GM12878 (cell line): Measurements from ENCODE around the gene CDHR5. TPM values are rescaled to one million over a fixed set of nuclear protein-coding genes. Genes with fewer than 3 reads are reported as not detected.

Experiments used
- ATAC-seq: fragments of 200-7000 bp; cut with Tn5 transposase; 3 replicates; pipeline ENCODE4 v1.9.1; 2020; ENCODE audit warnings: mild to moderate bottlenecking, moderate library complexity
- BruUV-seq: library from RNA; stranded (reverse); fragments of 400-500 nt; replicated peaks from 2 replicates; lab custom pipeline; 2021; lab: Mats Ljungman, UMichigan
- CTCF ChIA-PET: fragments of 300-600 bp; sonication (Branson Sonifier 250); formaldehyde crosslinking; extraction: SDS; loops from one replicate; lab custom pipeline; 2021; ENCODE audit warnings: inconsistent platforms; lab: Yijun Ruan, JAX
- POLR2A ChIA-PET: fragments of 350-600 bp; formaldehyde crosslinking; extraction: SDS; loops from one replicate; lab custom pipeline; 2021; ENCODE audit warnings: inconsistent platforms; lab: Charles Lee
- RAD21 ChIA-PET: fragments of 300-600 bp; sonication (Branson Sonifier 250); formaldehyde crosslinking; loops from one replicate; lab custom pipeline; 2023; ENCODE audit warnings: antibody characterized with exemption; ENCODE audit not compliant: unreplicated experiment; lab: Charles Lee
- SMC1A ChIA-PET: fragments of 300-600 bp; sonication (Branson Sonifier 250); formaldehyde crosslinking; loops from one replicate; lab custom pipeline; 2023; ENCODE audit not compliant: unreplicated experiment, uncharacterized antibody; lab: Charles Lee
- DNase-seq: peaks from one replicate; pipeline ENCODE4 v3.0.0-alpha.2; 2011; ENCODE audit warnings: low read depth, low spot score
- FAIRE-seq: peaks from 3 replicates; lab custom pipeline; 2011; peaks lifted over from hg19 to GRCh38; lab: Jason Lieb, UNC
- H2AFZ ChIP-seq: 2 replicates; pipeline ENCODE4 v1.6.0; 2011; ENCODE audit warnings: low read depth, low read length, control low read depth; ENCODE audit not compliant: control insufficient read depth
- H3K27ac ChIP-seq: 2 replicates; pipeline ENCODE4 v1.5.1; 2011; ENCODE audit warnings: control low read depth; ENCODE audit not compliant: control insufficient read depth, insufficient read depth
- H3K27me3 ChIP-seq, 2 experiments: replicated peaks in 1 of 2; 2 replicates each; pipeline versions ENCODE4 v1.6.0 to v1.6.1; 2011; ENCODE audit warnings: low read length in 1 of 2; ENCODE audit not compliant: control insufficient read depth in 2 of 2, insufficient read depth in 2 of 2
- H3K36me3 ChIP-seq, 2 experiments: 2 replicates each; pipeline ENCODE4 v1.5.1; 2011; ENCODE audit warnings: low read length in 1 of 2; ENCODE audit not compliant: control insufficient read depth in 2 of 2, insufficient read depth in 2 of 2
- H3K4me1 ChIP-seq: 2 replicates; pipeline ENCODE4 v1.6.1; 2011; ENCODE audit warnings: mild to moderate bottlenecking, low read length, moderate library complexity, mixed read lengths; ENCODE audit not compliant: control insufficient read depth, insufficient read depth
- H3K4me2 ChIP-seq: 2 replicates; pipeline ENCODE4 v1.6.0; 2011; ENCODE audit warnings: control low read depth; ENCODE audit not compliant: control insufficient read depth, insufficient read depth
- H3K4me3 ChIP-seq: fragments of 200-600 bp; sonication (generic); 2 replicates; pipeline ENCODE4 v1.5.1; 2016
- H3K79me2 ChIP-seq: 2 replicates; pipeline ENCODE4 v1.6.0; 2011; ENCODE audit warnings: low read length; ENCODE audit not compliant: control insufficient read depth, insufficient read depth
- H3K9ac ChIP-seq: 2 replicates; pipeline ENCODE4 v1.8.0; 2011; ENCODE audit warnings: low read length, control low read depth, mixed read lengths; ENCODE audit not compliant: control insufficient read depth, insufficient read depth
- H3K9me3 ChIP-seq: replicated peaks from 3 replicates; pipeline ENCODE4 v1.5.1; 2011; ENCODE audit warnings: mild to moderate bottlenecking, low read length; ENCODE audit not compliant: control insufficient read depth, insufficient read depth
- H4K20me1 ChIP-seq: 2 replicates; pipeline ENCODE4 v1.6.0; 2011; ENCODE audit not compliant: control insufficient read depth, insufficient read depth
- CHD1 ChIP-seq: IDR thresholded peaks from 2 replicates; pipeline ENCODE4 v1.6.1; 2012; ENCODE audit warnings: low read depth, low read length, improper control_type of control experiment
- HCFC1 ChIP-seq: fragments of 150-350 bp; IDR thresholded peaks from 2 replicates; pipeline ENCODE4 v1.6.1; 2014; ENCODE audit warnings: low read length
- NFIC ChIP-seq: IDR thresholded peaks from 2 replicates; pipeline ENCODE4 v1.6.1; 2012; ENCODE audit warnings: low read depth, mild to moderate bottlenecking, inconsistent platforms, low read length, moderate library complexity
- REST ChIP-seq: IDR thresholded peaks from 2 replicates; pipeline ENCODE4 v1.6.1; 2012; ENCODE audit warnings: mild to moderate bottlenecking, low read depth, low read length
- ZNF622 ChIP-seq: fragments of 450-650 bp; IDR thresholded peaks from 2 replicates; pipeline ENCODE4 v1.6.1; 2017; ENCODE audit warnings: mild to moderate bottlenecking, inconsistent platforms
- WGBS: methylation state at CpG from one replicate; pipeline ENCODE4 v1.1.6; 2016; ENCODE audit warnings: low lambda C conversion rate; ENCODE audit not compliant: insufficient replicate concordance, insufficient coverage; ENCODE audit errors: missing lambda C conversion rate; 5-methylcytosine and 5-hydroxymethylcytosine counted together
- in situ Hi-C: fragments of 300-500 bp; cut with MboI; formaldehyde crosslinking; loops from 9 replicates; pipeline ENCODE4 v1.14.3; 2018; ENCODE audit warnings: mixed read lengths
- intact Hi-C: fragments of 100-400 bp; cut with micrococcal nuclease; formaldehyde crosslinking; loops from one replicate; pipeline ENCODE4 v1.14.2; 2022; ENCODE audit not compliant: unreplicated experiment
- polyA plus RNA-seq, 11 experiments: library from polyadenylated mRNA; depleted of rRNA in 4 of 11; unstranded in 6 of 11; stranded (reverse) in 5 of 11; fragments of >200 nt; fragmentation: Nextera tagmentation in 4 of 11; fragmentation: Illumina TruSeq in 1 of 11; extraction: Ambion mirVana in 4 of 11; extraction: Trizol in 1 of 11; gene quantifications; 1 replicate in 1 of 11; 2 replicates in 10 of 11; pipeline versions ENCODE4 v1.2.1 to v1.2.3, GENCODE V29; 2011 to 2016; ENCODE audit warnings: inconsistent platforms in 2 of 11, missing spikeins in 2 of 11, low read depth in 1 of 11
- total RNA-seq, 4 experiments: library from RNA; depleted of rRNA in 3 of 4; stranded (reverse); fragments of >200 nt in 3 of 4; fragmentation: Illumina TruSeq in 1 of 4; extraction: Trizol in 1 of 4; gene quantifications; 2 replicates each; pipeline versions ENCODE4 v1.2.1 to v1.2.3, GENCODE V29; 2013 to 2021
- TF ChIP-seq, protein P1 (sequence below): IDR thresholded peaks from 2 replicates; pipeline ENCODE4 v1.6.1; 2012; ENCODE audit warnings: low read depth, low read length, improper control_type of control experiment
- TF ChIP-seq, protein P2 (sequence below): IDR thresholded peaks from 2 replicates; pipeline ENCODE4 v1.6.1; 2011; ENCODE audit warnings: borderline replicate concordance, low read depth, mild to moderate bottlenecking, moderate library complexity, mixed read lengths, low read length; ENCODE audit not compliant: insufficient read depth; ENCODE audit errors: extremely low read length

CDHR5 gene
- total and polyA plus RNA-seq, 10 of the 15 experiments (the other 5 are each of a cell fraction or from before 2014, with no cell fraction given), result 0.06 TPM; not detected in 9

DNA sequence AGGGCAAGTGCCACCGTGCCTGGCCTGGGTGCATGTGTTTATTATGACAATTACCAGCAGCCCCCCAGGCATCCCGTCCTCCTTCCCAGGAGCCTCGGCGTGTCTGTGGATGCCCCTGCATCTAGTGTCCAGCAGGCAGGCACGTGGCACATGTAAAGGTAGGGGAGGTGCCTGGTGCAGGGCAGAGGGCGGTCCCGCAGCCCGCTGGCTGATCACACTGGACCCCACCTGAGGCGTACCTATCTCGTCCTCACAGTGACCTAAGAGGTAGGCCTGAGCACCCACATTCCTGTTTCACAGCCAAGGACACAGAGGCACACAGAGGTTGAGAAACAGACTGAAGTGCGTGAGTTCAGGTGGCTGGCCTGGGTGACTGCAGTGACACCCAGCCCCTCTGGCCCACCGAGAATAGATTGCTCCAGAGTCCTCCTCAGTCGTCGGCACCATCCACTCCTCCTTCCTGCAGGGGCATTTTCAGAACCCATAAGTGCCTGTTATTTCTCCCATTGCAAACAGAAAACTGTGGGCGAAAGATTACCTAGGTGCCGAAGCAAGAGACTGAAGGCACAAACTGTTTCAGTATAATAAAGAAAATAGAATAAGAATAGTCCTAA, 51.5 kb downstream of the CDHR5 start:
- FAIRE-seq, result no peak

DNA sequence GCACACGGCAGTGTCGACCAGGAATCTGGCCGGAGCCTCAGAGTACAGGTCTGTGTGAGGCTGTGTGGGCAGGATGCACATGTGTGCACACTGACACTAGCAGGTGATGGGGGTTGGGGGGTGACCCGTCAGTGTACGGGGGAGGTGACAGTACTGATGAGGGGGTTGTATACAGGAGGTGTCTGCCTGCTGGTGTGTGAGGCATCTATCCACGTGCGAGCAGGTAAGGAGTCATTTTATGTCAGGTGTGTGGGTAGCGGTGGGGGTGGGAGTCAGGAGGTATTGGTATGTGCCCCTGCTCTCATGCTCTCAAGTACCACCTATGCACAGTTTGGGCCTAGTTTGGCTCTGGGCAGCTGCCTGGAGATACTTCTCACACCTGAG, 53.0 kb downstream of the CDHR5 start:
- FAIRE-seq, result no peak
- POLR2A ChIA-PET, result no interaction called here

More for the DNA sequence above, 51.5 kb downstream of the CDHR5 start:
- Histone ChIP-seq H3K9me3 (no peaks in the 10 kb centered on the region), H3K27ac (no peak overlapping the region), H3K4me1 (peaks cover 21% of the 10 kb centered on the region), H3K4me2 (no peak overlapping the region), H3K79me2 (peaks cover 23% of the 10 kb centered on the region), H3K27me3 (peaks cover 0 to 3% of the 10 kb centered on the region in 2 experiments; a peak in 2 of 4 replicates), H3K36me3 (no peaks in the 10 kb centered on the region; a peak in 2 of 4 replicates), H3K4me3 (no peak overlapping the region), H2AFZ (no peak overlapping the region), H3K9ac (no peak overlapping the region), H4K20me1 (peaks cover 12% of the 10 kb centered on the region)
- intact Hi-C loops, result no loop called here
- 47% methylated on average over 16 of the region's 16 CpGs for WGBS
- DNase-seq (no peak), ATAC-seq (no peak)
- ChIA-PET RAD21 (no interaction called here), POLR2A (no interaction called here), CTCF (no interaction called here), SMC1A (no interaction called here)
- TF ChIP-seq CHD1, result no peak
- TF ChIP-seq, protein P1, sequence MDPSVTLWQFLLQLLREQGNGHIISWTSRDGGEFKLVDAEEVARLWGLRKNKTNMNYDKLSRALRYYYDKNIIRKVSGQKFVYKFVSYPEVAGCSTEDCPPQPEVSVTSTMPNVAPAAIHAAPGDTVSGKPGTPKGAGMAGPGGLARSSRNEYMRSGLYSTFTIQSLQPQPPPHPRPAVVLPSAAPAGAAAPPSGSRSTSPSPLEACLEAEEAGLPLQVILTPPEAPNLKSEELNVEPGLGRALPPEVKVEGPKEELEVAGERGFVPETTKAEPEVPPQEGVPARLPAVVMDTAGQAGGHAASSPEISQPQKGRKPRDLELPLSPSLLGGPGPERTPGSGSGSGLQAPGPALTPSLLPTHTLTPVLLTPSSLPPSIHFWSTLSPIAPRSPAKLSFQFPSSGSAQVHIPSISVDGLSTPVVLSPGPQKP, result no peak
- in situ Hi-C loops, result no loop called here
- no TSS peak for BruUV-seq

More for the DNA sequence above, 53.0 kb downstream of the CDHR5 start:
- in situ Hi-C loops, result no loop called here
- DNase-seq (no peak), ATAC-seq (no peak)
- Histone ChIP-seq H3K36me3 (peaks cover 0 to 4% of the 10 kb centered on the region in 2 experiments; a peak in 2 of 4 replicates), H3K79me2 (peaks cover 23% of the 10 kb centered on the region), H3K4me3 (no peak overlapping the region), H2AFZ (no peak overlapping the region), H3K27me3 (peaks cover 0 to 3% of the 10 kb centered on the region in 2 experiments; a peak in 2 of 4 replicates), H3K9me3 (no peaks in the 10 kb centered on the region), H3K4me1 (peaks cover 18% of the 10 kb centered on the region), H3K27ac (no peak overlapping the region), H3K4me2 (no peak overlapping the region), H3K9ac (no peak overlapping the region), H4K20me1 (no peaks in the 10 kb centered on the region)
- CTCF ChIA-PET, result no interaction called here
- TF ChIP-seq REST, result no peak
- no peak for TF ChIP-seq ZNF622
- TF ChIP-seq HCFC1, result no peak
- TF ChIP-seq, protein P2, sequence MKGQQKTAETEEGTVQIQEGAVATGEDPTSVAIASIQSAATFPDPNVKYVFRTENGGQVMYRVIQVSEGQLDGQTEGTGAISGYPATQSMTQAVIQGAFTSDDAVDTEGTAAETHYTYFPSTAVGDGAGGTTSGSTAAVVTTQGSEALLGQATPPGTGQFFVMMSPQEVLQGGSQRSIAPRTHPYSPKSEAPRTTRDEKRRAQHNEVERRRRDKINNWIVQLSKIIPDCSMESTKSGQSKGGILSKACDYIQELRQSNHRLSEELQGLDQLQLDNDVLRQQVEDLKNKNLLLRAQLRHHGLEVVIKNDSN, result peak; percentile 9
- no peak for TF ChIP-seq NFIC
- SMC1A ChIA-PET, result no interaction called here
- intact Hi-C loops, result no loop called here
- RAD21 ChIA-PET, result no interaction called here
- BruUV-seq, result no TSS peak
- WGBS, result 63% methylated on average over 8 of the region's 8 CpGs
